ENCODE data around the gene ATP6V0C.

ATP6V0C gene

GRCh38 chr16:2497695-2498484 is 15.9 kb upstream of the ATP6V0C start:
- Histone ChIP-seq H3K4me3 (ENCODE audit: low read depth, low read length) (no peak overlapping the region), H3K9me3 (ENCODE audit: control insufficient read depth, insufficient read depth, low read length) (no peaks in the 10 kb centered on the region), H3K9ac (ENCODE audit: low read depth, low read length) (no peak overlapping the region), H3K36me3 (ENCODE audit: control insufficient read depth, insufficient read depth, low read length) (peaks cover 27% of the 10 kb centered on the region), H3K27me3 (ENCODE audit: control insufficient read depth, insufficient read depth, low read length) (no peaks in the 10 kb centered on the region), H3K4me1 (ENCODE audit: control insufficient read depth, insufficient read depth, low read length) (peaks cover 8% of the 10 kb centered on the region)

GRCh38 chr16:2498531-2499253 is 15.1 kb upstream of the ATP6V0C start:
- peaks cover 27% of the 10 kb centered on the region for H3K36me3 ChIP-seq (ENCODE audit: control insufficient read depth, insufficient read depth, low read length)
- H3K9me3 ChIP-seq (ENCODE audit: control insufficient read depth, insufficient read depth, low read length): no peaks in the 10 kb centered on the region
- peaks cover 8% of the 10 kb centered on the region for H3K4me1 ChIP-seq (ENCODE audit: control insufficient read depth, insufficient read depth, low read length)
- H3K4me3 ChIP-seq (ENCODE audit: low read depth, low read length): no peak overlapping the region
- H3K9ac ChIP-seq (ENCODE audit: low read depth, low read length): no peak overlapping the region
- H3K27me3 ChIP-seq (ENCODE audit: control insufficient read depth, insufficient read depth, low read length): no peaks in the 10 kb centered on the region

- H3K27me3 ChIP-seq (ENCODE audit: control insufficient read depth, insufficient read depth, low read length): no peaks in the 10 kb centered on the region
- no peak overlapping the region for H3K4me3 ChIP-seq (ENCODE audit: low read depth, low read length)
- H3K9me3 ChIP-seq (ENCODE audit: control insufficient read depth, insufficient read depth, low read length): no peaks in the 10 kb centered on the region
- no peak overlapping the region for H3K9ac ChIP-seq (ENCODE audit: low read depth, low read length)
- H3K36me3 ChIP-seq (ENCODE audit: control insufficient read depth, insufficient read depth, low read length): peaks cover 27% of the 10 kb centered on the region
- peaks cover 8% of the 10 kb centered on the region for H3K4me1 ChIP-seq (ENCODE audit: control insufficient read depth, insufficient read depth, low read length)
Measured at GRCh38 chr16:2499454-2499853, 14.3 kb upstream of the ATP6V0C start.

GRCh38 chr16:2499890-2500429 is 13.8 kb upstream of the ATP6V0C start:
- peaks cover 27% of the 10 kb centered on the region for H3K36me3 ChIP-seq (ENCODE audit: control insufficient read depth, insufficient read depth, low read length)
- H3K9ac ChIP-seq (ENCODE audit: low read depth, low read length): no peak overlapping the region
- peaks cover 8% of the 10 kb centered on the region for H3K4me1 ChIP-seq (ENCODE audit: control insufficient read depth, insufficient read depth, low read length)
- no peak overlapping the region for H3K4me3 ChIP-seq (ENCODE audit: low read depth, low read length)
- H3K27me3 ChIP-seq (ENCODE audit: control insufficient read depth, insufficient read depth, low read length): no peaks in the 10 kb centered on the region
- no peaks in the 10 kb centered on the region for H3K9me3 ChIP-seq (ENCODE audit: control insufficient read depth, insufficient read depth, low read length)

DNA sequence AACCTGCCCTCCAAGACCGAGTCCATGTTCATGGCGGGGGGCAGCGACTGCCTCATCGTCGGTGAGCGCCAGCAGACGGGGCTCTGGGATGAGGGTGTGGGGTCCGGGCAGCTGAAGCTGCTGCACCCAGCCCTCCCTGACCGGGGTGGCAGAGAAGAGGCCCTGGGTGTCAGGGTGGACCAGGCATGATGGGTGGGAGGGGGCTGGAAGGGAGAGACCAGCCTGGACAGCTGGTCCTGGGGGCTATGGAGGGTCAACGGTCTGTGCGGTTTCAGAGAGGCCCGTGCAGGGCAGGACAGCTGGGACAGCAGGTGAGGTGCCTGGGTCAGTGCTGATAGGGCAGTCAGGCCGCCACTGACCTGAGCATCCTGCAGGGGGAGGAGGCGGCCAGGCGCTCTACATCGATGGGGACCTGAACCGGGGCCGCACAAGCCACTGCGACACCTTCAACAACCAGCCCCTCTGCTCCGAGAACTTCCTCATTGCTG is 13.3 kb upstream of the ATP6V0C start:
- H3K4me1 ChIP-seq (ENCODE audit: control insufficient read depth, insufficient read depth, low read length): peaks cover 8% of the 10 kb centered on the region

GRCh38 chr16:2500918-2501750 is 12.6 kb upstream of the ATP6V0C start:
- H3K9me3 ChIP-seq (ENCODE audit: control insufficient read depth, insufficient read depth, low read length): no peaks in the 10 kb centered on the region
- H3K27me3 ChIP-seq (ENCODE audit: control insufficient read depth, insufficient read depth, low read length): no peaks in the 10 kb centered on the region
- peak overlapping the region; percentile 79 for H3K9ac ChIP-seq (ENCODE audit: low read depth, low read length)
- H3K36me3 ChIP-seq (ENCODE audit: control insufficient read depth, insufficient read depth, low read length): peaks cover 25% of the 10 kb centered on the region
- H3K4me1 ChIP-seq (ENCODE audit: control insufficient read depth, insufficient read depth, low read length): peaks cover 8% of the 10 kb centered on the region
- H3K4me3 ChIP-seq (ENCODE audit: low read depth, low read length): peak overlapping the region; percentile 49

More for the DNA sequence above, 13.3 kb upstream of the ATP6V0C start:
- no peaks in the 10 kb centered on the region for H3K27me3 ChIP-seq (ENCODE audit: control insufficient read depth, insufficient read depth, low read length)
- H3K9me3 ChIP-seq (ENCODE audit: control insufficient read depth, insufficient read depth, low read length): no peaks in the 10 kb centered on the region
- no peak overlapping the region for H3K9ac ChIP-seq (ENCODE audit: low read depth, low read length)
- H3K36me3 ChIP-seq (ENCODE audit: control insufficient read depth, insufficient read depth, low read length): peaks cover 27% of the 10 kb centered on the region
- H3K4me3 ChIP-seq (ENCODE audit: low read depth, low read length): peak overlapping the region; percentile 49

DNA sequence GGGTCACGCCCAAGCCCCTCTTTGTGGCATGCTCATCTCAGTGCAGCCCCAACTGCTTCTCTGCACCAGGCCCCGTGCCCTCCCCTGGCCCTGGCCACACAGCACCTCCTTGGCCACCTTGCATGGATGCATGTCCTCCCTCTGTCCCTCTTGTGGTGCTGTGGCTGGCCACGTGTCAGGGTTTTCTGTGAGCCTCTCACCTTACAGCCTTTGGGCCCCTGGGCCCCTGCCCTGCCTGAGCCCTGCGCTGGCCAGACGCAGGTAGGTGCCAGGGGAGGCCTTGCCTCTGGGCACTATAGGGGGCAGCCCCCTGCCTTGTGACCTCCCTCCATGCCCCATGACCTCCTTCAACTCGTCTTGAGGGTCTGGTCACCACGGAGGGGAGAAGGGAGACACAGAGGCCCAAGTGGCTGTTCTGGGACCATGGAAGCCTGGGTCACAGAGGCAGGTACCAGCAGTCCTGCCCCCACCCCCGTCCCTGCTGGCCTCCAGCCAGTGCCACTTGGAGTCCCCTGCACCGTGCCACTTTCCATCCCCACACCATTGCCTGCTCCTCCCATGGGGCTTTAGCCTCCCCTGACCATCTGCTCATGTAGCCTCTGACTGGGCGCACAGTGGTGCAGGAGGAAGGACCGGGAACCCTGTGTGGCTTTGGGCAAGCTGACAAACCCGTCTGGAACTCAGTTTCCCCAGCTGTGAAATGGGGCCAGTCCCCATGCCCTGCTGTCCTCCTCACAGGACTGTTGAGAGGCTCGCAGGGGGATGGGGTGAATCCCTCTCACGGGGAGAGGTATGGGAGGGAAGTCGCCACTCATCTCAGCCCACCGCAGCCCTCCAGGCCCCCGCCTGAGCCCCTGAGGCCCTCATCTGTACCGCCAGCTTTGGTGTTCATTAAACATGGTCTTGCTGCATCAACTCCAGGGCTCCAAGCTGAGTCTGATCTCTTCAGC is 11.5 kb upstream of the ATP6V0C start:
- Histone ChIP-seq H3K4me1 (ENCODE audit: control insufficient read depth, insufficient read depth, low read length) (peaks cover 8% of the 10 kb centered on the region), H3K36me3 (ENCODE audit: control insufficient read depth, insufficient read depth, low read length) (peaks cover 15% of the 10 kb centered on the region), H3K4me3 (ENCODE audit: low read depth, low read length) (peak overlapping the region; percentile 22), H3K27me3 (ENCODE audit: control insufficient read depth, insufficient read depth, low read length) (no peaks in the 10 kb centered on the region), H3K9me3 (ENCODE audit: control insufficient read depth, insufficient read depth, low read length) (no peaks in the 10 kb centered on the region), H3K9ac (ENCODE audit: low read depth, low read length) (peak overlapping the region; percentile 54)

DNA sequence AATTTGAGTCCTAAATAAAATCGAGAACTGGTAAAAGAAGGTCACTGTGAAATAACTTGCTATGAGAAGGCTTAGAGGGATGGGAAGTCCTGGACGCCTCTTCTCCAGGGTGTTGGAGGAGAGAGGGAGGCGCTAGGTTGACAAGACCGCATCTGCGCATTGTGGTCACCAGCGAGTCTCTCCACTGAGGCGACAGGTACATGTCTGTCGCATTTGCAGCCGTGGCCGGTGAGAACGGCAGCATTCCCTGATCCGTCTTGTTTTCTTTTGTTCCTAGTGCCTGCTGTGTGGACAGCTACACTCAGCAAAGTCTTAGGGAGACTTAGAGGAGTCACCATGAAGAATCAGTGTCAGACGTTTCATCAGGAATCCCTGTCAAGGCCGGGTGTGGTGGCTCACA is 8.1 kb upstream of the ATP6V0C start:
- H3K36me3 ChIP-seq (ENCODE audit: control insufficient read depth, insufficient read depth, low read length): no peaks in the 10 kb centered on the region
- no peak overlapping the region for H3K4me3 ChIP-seq (ENCODE audit: low read depth, low read length)
- no peaks in the 10 kb centered on the region for H3K27me3 ChIP-seq (ENCODE audit: control insufficient read depth, insufficient read depth, low read length)
- no peak overlapping the region for H3K9ac ChIP-seq (ENCODE audit: low read depth, low read length)
- H3K9me3 ChIP-seq (ENCODE audit: control insufficient read depth, insufficient read depth, low read length): no peaks in the 10 kb centered on the region
- peaks cover 8% of the 10 kb centered on the region for H3K4me1 ChIP-seq (ENCODE audit: control insufficient read depth, insufficient read depth, low read length)

- no peaks in the 10 kb centered on the region for H3K36me3 ChIP-seq (ENCODE audit: control insufficient read depth, insufficient read depth, low read length)
- no peaks in the 10 kb centered on the region for H3K27me3 ChIP-seq (ENCODE audit: control insufficient read depth, insufficient read depth, low read length)
- H3K4me1 ChIP-seq (ENCODE audit: control insufficient read depth, insufficient read depth, low read length): no peaks in the 10 kb centered on the region
- H3K9me3 ChIP-seq (ENCODE audit: control insufficient read depth, insufficient read depth, low read length): no peaks in the 10 kb centered on the region
- H3K9ac ChIP-seq (ENCODE audit: low read depth, low read length): no peak overlapping the region
- H3K4me3 ChIP-seq (ENCODE audit: low read depth, low read length): no peak overlapping the region
Measured at GRCh38 chr16:2507052-2507659, 6.6 kb upstream of the ATP6V0C start.

GRCh38 chr16:2507665-2508064 is 6.1 kb upstream of the ATP6V0C start:
- H3K9me3 ChIP-seq (ENCODE audit: control insufficient read depth, insufficient read depth, low read length): no peaks in the 10 kb centered on the region
- H3K36me3 ChIP-seq (ENCODE audit: control insufficient read depth, insufficient read depth, low read length): no peaks in the 10 kb centered on the region
- no peak overlapping the region for H3K4me3 ChIP-seq (ENCODE audit: low read depth, low read length)
- H3K4me1 ChIP-seq (ENCODE audit: control insufficient read depth, insufficient read depth, low read length): peaks cover under 1% of the 10 kb centered on the region
- H3K27me3 ChIP-seq (ENCODE audit: control insufficient read depth, insufficient read depth, low read length): no peaks in the 10 kb centered on the region
- no peak overlapping the region for H3K9ac ChIP-seq (ENCODE audit: low read depth, low read length)

All from iPS-15b (cell line).